Activated B cell treated with CpG ODN at 0.5 μM for 24 hours (primary cell): ENCODE data around the gene CASTOR2. TPM values are rescaled to one million over a fixed set of nuclear protein-coding genes. Genes with fewer than 3 reads are reported as not detected.

Experiments used
- ATAC-seq: fragments of 200-7000 bp; cut with Tn5 transposase; one replicate; pipeline ENCODE4 v1.10.0; 2021; ENCODE audit warnings: low read depth, mild to moderate bottlenecking, moderate library complexity
- CTCF ChIA-PET: fragments of 350-600 bp; sonication (Branson Sonifier 250); formaldehyde crosslinking; loops from one replicate; lab custom pipeline; 2021; ENCODE audit warnings: antibody characterized with exemption; lab: Charles Lee
- POLR2A ChIA-PET: fragments of 350-600 bp; sonication (Branson Sonifier 250); formaldehyde crosslinking; loops from one replicate; lab custom pipeline; 2021; ENCODE audit warnings: antibody characterized with exemption; lab: Charles Lee
- DNase-seq: peaks from one replicate; pipeline ENCODE4 v3.0.0; 2022
- H3K27ac Mint-ChIP-seq: one replicate; pipeline ENCODE4 v1.8.0; 2020; ENCODE audit warnings: mixed read lengths
- H3K27me3 Mint-ChIP-seq: one replicate; pipeline ENCODE4 v1.8.0; 2021; ENCODE audit warnings: mixed read lengths
- H3K36me3 Mint-ChIP-seq: one replicate; pipeline ENCODE4 v1.8.0; 2021; ENCODE audit warnings: low read depth, mixed read lengths
- H3K4me1 Mint-ChIP-seq: one replicate; pipeline ENCODE4 v1.8.0; 2021; ENCODE audit warnings: mixed read lengths
- H3K4me3 Mint-ChIP-seq: one replicate; pipeline ENCODE4 v1.8.0; 2020; ENCODE audit warnings: mild to moderate bottlenecking, mixed read lengths
- H3K9me3 Mint-ChIP-seq: one replicate; pipeline ENCODE4 v1.8.0; 2020; ENCODE audit warnings: mixed read lengths
- CTCF ChIP-seq: fragments of 200-600 bp; IDR thresholded peaks from one replicate; pipeline ENCODE4 v1.8.0; 2022; ENCODE audit warnings: antibody characterized with exemption, mild to moderate bottlenecking
- intact Hi-C: fragments of 100-400 bp; cut with micrococcal nuclease; formaldehyde crosslinking; loops from one replicate; pipeline ENCODE4 v1.15.1; 2024
- total RNA-seq: library from RNA; stranded (reverse); gene quantifications from 2 replicates; pipeline ENCODE4 v1.2.3, GENCODE V29; 2022

Gene CASTOR2
- total RNA-seq, 1 donor from 2014 or later = 0.73 TPM

- DNase-seq = no peak
- CTCF ChIA-PET = no interaction called here
- Mint-ChIP-seq H3K4me3 (no peak overlapping the region), H3K9me3 (no peaks in the 10 kb centered on the region), H3K27me3 (no peaks in the 10 kb centered on the region), H3K4me1 (no peaks in the 10 kb centered on the region), H3K27ac (no peak overlapping the region), H3K36me3 (peaks cover 78% of the 10 kb centered on the region)
- ATAC-seq = no peak
- POLR2A ChIA-PET = no interaction called here
- TF ChIP-seq CTCF = no peak
- intact Hi-C loops = no loop called here
Measured at GRCh38 chr7:75055155-75055554, 90.7 kb downstream of the CASTOR2 start.

- TF ChIP-seq CTCF = no peak
- ATAC-seq (no peak), DNase-seq (no peak)
- Mint-ChIP-seq H3K27ac (no peak overlapping the region), H3K36me3 (peaks cover 80% of the 10 kb centered on the region), H3K4me3 (no peak overlapping the region), H3K9me3 (no peaks in the 10 kb centered on the region), H3K27me3 (no peaks in the 10 kb centered on the region), H3K4me1 (no peaks in the 10 kb centered on the region)
- ChIA-PET POLR2A (no interaction called here), CTCF (no interaction called here)
- intact Hi-C loops = no loop called here
Measured at GRCh38 chr7:75055830-75056772, 91.6 kb downstream of the CASTOR2 start.

GRCh38 chr7:75058406-75058805, 93.9 kb downstream of the CASTOR2 start:
- no peaks in the 10 kb centered on the region for H3K4me1 Mint-ChIP-seq
- ATAC-seq (no peak), DNase-seq (no peak)
- peaks cover 82% of the 10 kb centered on the region for H3K36me3 Mint-ChIP-seq
- POLR2A ChIA-PET = no interaction called here
- H3K27me3 Mint-ChIP-seq = no peaks in the 10 kb centered on the region
- H3K4me3 Mint-ChIP-seq = no peak overlapping the region
- intact Hi-C loops = no loop called here
- no peak overlapping the region for H3K27ac Mint-ChIP-seq
- no peaks in the 10 kb centered on the region for H3K9me3 Mint-ChIP-seq
- TF ChIP-seq CTCF = no peak
- CTCF ChIA-PET = no interaction called here

- ChIA-PET POLR2A (no interaction called here), CTCF (no interaction called here)
- Mint-ChIP-seq H3K4me3 (no peak overlapping the region), H3K36me3 (peaks cover 74% of the 10 kb centered on the region), H3K27ac (no peak overlapping the region), H3K27me3 (no peaks in the 10 kb centered on the region), H3K4me1 (no peaks in the 10 kb centered on the region), H3K9me3 (no peaks in the 10 kb centered on the region)
- intact Hi-C loops = no loop called here
- DNase-seq (no peak), ATAC-seq (no peak)
- TF ChIP-seq CTCF = no peak
Measured at GRCh38 chr7:75064291-75064690, 99.8 kb downstream of the CASTOR2 start.

- peaks cover 79% of the 10 kb centered on the region for H3K36me3 Mint-ChIP-seq
- ChIA-PET CTCF (no interaction called here), POLR2A (no interaction called here)
- intact Hi-C loops = no loop called here
- H3K9me3 Mint-ChIP-seq = no peaks in the 10 kb centered on the region
- H3K27ac Mint-ChIP-seq = no peak overlapping the region
- ATAC-seq (no peak), DNase-seq (no peak)
- no peaks in the 10 kb centered on the region for H3K27me3 Mint-ChIP-seq
- H3K4me3 Mint-ChIP-seq = no peak overlapping the region
- no peak for TF ChIP-seq CTCF
- no peaks in the 10 kb centered on the region for H3K4me1 Mint-ChIP-seq
Measured at GRCh38 chr7:75064801-75065200, 100.3 kb downstream of the CASTOR2 start.
